Rectal smooth muscle tissue (tissue), 1 donor: ENCODE results near the gene KCNJ9.
"Not testable (repeated sequence)": the region's sequence is repeated elsewhere in the genome, so short reads cannot be mapped to it uniquely, and the experiment has no call there.

Experiments used
- H3K27ac ChIP-seq: one replicate; pipeline ENCODE4 v1.7.0; 2013; ENCODE audit warnings: low read depth, low read length, inconsistent platforms
- H3K27me3 ChIP-seq: one replicate; pipeline ENCODE4 v1.7.0; 2013; ENCODE audit warnings: low read length; ENCODE audit not compliant: control insufficient read depth, insufficient read depth
- H3K36me3 ChIP-seq: one replicate; pipeline ENCODE4 v1.7.0; 2013; ENCODE audit warnings: low read length; ENCODE audit not compliant: control insufficient read depth, insufficient read depth
- H3K4me1 ChIP-seq: one replicate; pipeline ENCODE4 v1.7.0; 2013; ENCODE audit warnings: low read length; ENCODE audit not compliant: control insufficient read depth, insufficient read depth
- H3K4me3 ChIP-seq: one replicate; pipeline ENCODE4 v1.7.0; 2013; ENCODE audit warnings: low read length
- H3K9ac ChIP-seq: one replicate; pipeline ENCODE4 v1.7.0; 2013; ENCODE audit warnings: low read length

Gene KCNJ9

DNA sequence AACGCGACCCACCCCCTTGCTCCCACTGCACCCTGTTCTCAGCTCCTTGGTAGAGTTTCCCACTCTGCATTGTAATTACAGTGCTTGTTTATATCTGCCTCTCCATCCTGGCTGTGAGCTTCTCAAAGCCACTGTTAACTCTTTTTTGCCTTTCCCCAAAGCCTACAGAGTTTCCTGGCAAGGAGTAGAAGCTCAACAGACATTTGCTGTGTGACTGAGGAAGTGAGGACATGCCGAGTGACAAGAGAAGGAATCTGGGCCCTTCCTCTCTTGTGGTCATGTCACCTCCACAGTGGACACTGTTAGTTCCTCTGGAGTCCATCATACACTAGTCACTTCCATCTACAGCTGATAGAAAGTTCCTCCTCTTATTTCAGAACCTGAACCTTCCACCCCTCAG is 23.1 kb downstream of the KCNJ9 start:
- no peaks in the 10 kb centered on the region for H3K36me3 ChIP-seq
- no peak overlapping the region for H3K4me3 ChIP-seq
- H3K4me1 ChIP-seq, result peaks cover 39% of the 10 kb centered on the region
- no peak overlapping the region for H3K9ac ChIP-seq
- peak overlapping the region; percentile 63 for H3K27ac ChIP-seq
- H3K27me3 ChIP-seq, result no peaks in the 10 kb centered on the region

GRCh38 chr1:160105155-160105554 is 23.8 kb downstream of the KCNJ9 start:
- Histone ChIP-seq H3K9ac (no peak overlapping the region), H3K36me3 (no peaks in the 10 kb centered on the region), H3K27me3 (no peaks in the 10 kb centered on the region), H3K4me1 (peaks cover 37% of the 10 kb centered on the region), H3K27ac (no peak overlapping the region), H3K4me3 (no peak overlapping the region)

DNA sequence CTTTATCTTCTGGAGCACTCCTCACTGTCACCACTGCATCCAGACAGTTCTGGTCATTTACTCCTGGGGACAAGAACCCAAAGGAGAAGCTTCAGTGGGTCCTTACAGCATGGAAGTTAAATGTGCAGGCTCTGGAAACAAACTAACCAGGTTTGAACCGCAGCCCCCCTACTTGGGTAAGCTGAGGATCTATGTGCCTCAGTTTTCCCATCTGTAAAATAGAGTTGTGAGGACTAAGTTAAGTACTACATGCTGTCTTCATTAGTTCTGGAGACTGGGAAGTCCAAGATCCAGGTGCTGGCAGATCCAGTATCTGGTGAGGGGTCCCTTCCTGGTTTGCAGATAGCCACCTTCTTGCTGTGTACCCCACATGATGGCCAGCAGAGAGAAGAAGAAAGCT is 26.2 kb downstream of the KCNJ9 start:
- Histone ChIP-seq H3K4me3 (no peak overlapping the region), H3K36me3 (no peaks in the 10 kb centered on the region), H3K4me1 (peaks cover 22% of the 10 kb centered on the region), H3K27ac (no peak overlapping the region), H3K9ac (no peak overlapping the region), H3K27me3 (no peaks in the 10 kb centered on the region)

DNA sequence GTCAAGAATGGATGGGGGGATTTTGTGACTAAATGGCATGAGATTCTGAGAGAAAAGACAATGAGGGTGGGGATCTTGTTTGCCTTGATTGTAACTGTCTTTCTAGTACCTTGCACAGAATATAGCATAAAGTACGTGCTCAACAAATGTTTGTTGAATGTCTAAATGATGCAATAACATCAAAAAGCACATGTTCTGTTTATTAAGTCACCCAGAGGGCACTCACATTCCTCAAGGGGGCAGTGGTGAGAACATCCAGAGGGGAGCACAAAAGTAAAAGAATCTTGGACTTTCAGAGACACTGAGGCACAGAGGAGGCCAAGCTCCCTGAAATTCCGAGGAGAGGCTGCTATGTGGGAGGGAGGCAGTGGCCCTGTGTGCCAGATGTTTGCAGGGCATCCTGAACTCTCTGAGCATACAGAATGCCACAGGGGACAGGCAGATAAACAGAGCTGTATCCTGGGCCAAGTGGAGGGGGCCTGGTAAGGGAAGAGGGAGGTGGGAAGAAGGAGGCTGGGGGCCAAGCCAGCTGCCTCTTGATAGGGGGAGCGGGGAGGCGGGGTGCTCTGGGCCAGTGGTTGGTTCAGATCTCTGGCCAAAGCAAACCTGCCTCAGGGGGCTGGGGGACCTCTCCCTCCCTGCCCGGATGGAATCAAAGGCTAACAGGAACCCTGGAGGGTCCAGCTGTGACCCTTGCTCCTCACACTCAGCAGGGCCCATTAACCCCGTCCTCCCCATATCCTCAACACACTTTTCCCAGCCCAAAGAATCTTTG is 27.7 kb downstream of the KCNJ9 start:
- no peak overlapping the region for H3K4me3 ChIP-seq
- no peaks in the 10 kb centered on the region for H3K27me3 ChIP-seq
- no peak overlapping the region for H3K27ac ChIP-seq
- H3K4me1 ChIP-seq, result peaks cover 7% of the 10 kb centered on the region
- H3K36me3 ChIP-seq, result no peaks in the 10 kb centered on the region
- H3K9ac ChIP-seq, result no peak overlapping the region

DNA sequence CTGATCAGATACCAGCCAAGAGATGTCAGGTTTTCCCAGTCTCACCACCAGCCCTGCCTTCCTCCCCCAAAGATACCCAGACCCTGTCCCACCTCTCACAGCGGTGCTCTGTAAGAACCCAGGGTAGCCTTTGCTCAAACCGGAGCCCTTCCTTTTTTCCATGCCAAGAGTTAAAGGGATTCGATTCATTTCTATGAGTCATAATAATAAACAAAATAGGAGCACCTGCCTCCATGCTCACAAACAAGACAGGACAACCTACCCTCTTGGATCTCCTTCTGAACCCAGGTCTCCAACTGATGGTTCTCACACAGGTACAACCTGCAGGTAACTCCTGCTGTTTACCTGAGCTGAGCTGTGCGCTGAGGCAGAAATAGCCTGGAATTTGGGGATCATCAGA is 28.3 kb downstream of the KCNJ9 start:
- Histone ChIP-seq H3K4me3 (no peak overlapping the region), H3K4me1 (peaks cover under 1% of the 10 kb centered on the region), H3K36me3 (no peaks in the 10 kb centered on the region), H3K27me3 (no peaks in the 10 kb centered on the region), H3K27ac (no peak overlapping the region), H3K9ac (no peak overlapping the region)

DNA sequence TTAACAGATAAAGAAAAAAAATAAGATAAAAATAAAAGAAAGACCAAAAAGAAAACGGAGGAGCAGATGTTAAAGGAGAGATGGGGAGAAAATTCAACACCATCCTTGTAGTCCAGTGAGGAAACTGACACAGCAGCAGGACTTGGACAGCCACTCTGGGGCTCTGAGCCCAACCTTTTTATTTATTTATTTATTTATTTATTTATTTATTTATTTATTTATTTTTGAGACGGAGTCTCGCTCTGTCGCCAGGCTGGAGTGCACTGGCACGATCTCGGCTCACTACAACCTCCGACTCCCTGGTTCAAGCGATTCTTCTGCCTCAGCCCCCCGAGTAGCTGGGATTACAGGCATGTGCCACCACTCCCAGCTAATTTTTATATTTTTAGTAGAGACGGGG is 30.1 kb downstream of the KCNJ9 start:
- H3K27me3 ChIP-seq, H3K9ac ChIP-seq, H3K4me1 ChIP-seq, H3K36me3 ChIP-seq, H3K4me3 ChIP-seq, H3K27ac ChIP-seq: not testable (repeated sequence)

- H3K36me3 ChIP-seq, result no peaks in the 10 kb centered on the region
- no peaks in the 10 kb centered on the region for H3K27me3 ChIP-seq
- H3K4me3 ChIP-seq, result no peak overlapping the region
- H3K27ac ChIP-seq, result no peak overlapping the region
- H3K9ac ChIP-seq, result no peak overlapping the region
- peaks cover 5% of the 10 kb centered on the region for H3K4me1 ChIP-seq
Measured at GRCh38 chr1:160112357-160112756, 31.0 kb downstream of the KCNJ9 start.

DNA sequence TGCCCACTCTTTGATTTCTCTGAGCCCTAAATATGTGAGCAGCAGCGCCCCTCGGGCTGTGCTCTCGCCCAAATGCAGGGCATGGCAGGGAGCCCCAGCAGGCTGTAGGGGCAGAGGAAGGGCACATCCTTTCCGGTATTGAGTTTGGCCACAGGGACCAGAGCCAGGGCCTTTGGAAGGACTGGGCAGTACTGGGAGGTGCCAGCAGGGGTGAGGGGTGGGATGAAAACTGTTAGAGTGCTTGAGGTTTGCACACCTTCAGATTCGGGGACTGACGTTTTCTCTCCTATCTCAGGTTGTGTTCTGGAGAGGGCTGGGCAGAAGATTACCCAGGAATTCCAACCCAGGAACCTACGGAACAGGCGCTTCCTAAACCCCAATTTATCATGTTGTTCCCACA is 32.1 kb downstream of the KCNJ9 start:
- Histone ChIP-seq H3K27ac (no peak overlapping the region), H3K27me3 (no peaks in the 10 kb centered on the region), H3K36me3 (no peaks in the 10 kb centered on the region), H3K4me1 (peaks cover 10% of the 10 kb centered on the region), H3K4me3 (no peak overlapping the region), H3K9ac (no peak overlapping the region)

DNA sequence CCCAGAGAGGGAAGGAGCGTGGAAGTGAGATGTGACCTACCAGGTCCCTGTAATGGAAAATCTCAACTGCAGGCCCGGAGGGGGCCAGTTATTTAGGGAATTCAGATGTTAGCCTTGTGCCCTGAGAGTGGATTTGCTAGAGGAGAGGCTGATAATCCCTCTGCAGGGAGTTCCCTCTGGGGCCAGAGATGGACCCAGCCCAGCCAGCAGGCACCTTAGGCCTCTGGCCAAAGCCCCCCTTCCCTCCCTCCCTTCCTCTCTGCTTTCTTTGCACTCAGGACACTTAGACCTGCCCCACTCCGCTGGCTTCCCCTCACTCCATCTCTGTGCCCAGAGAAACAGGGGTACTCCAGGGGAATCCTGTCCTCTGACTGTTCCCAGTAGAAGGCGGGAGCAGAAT is 32.7 kb downstream of the KCNJ9 start:
- no peak overlapping the region for H3K4me3 ChIP-seq
- H3K4me1 ChIP-seq, result peaks cover 16% of the 10 kb centered on the region
- no peaks in the 10 kb centered on the region for H3K36me3 ChIP-seq
- H3K27me3 ChIP-seq, result no peaks in the 10 kb centered on the region
- H3K9ac ChIP-seq, result no peak overlapping the region
- peak overlapping the region; percentile 38 for H3K27ac ChIP-seq

DNA sequence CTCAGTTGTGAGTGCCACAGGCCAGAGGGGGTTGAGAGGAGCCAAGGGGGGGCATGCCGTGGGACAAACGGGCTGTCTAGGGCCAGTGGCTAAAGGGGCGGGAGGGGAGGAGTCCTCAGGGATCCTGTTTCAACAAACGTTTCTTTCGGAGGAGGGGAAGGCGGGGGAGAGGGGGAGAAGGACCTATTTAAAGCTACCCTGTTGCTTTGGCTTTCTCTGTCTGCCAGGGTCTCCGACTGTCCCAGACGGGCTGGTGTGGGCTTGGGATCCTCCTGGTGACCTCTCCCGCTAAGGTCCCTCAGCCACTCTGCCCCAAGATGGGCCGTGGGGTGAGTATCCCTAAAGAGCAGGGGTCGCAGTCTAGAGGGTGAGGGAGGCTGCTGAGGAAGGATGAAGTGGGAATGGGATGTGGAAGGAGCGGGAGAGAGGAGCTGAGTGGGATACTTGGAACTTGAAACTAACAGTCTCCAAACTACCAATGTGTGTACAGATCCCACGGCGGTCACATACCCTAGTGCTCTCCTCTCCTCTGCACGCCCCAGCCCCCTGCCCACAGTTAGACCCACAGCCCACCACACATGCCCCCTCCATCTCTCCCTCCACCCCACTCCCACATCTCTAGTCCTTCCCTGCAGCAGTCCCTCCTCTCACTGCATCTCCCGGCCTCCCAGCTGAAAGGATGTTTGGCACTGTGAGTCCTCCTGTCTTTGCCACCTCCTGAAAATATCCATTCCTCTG is 34.4 kb downstream of the KCNJ9 start, which contains the start of gene ATP1A2:
Gene ATP1A2, plus strand, starts transcription at position 215 of the 738 bp plus-strand sequence. Its CDS starts 103 bp downstream, at position 318.
- H3K36me3 ChIP-seq, result no peaks in the 10 kb centered on the region
- H3K4me3 ChIP-seq, result peak within 1 kb of the TSS; percentile 55
- peaks cover 19% of the 10 kb centered on the region for H3K4me1 ChIP-seq
- peak within 1 kb of the TSS; percentile 95 for H3K27ac ChIP-seq
- no peaks in the 10 kb centered on the region for H3K27me3 ChIP-seq
- peak within 1 kb of the TSS; percentile 56 for H3K9ac ChIP-seq

GRCh38 chr1:160116283-160117147 is 35.2 kb downstream of the KCNJ9 start:
- Histone ChIP-seq H3K9ac (no peak overlapping the region), H3K36me3 (peaks cover 3% of the 10 kb centered on the region), H3K27ac (peak overlapping the region; percentile 95), H3K27me3 (no peaks in the 10 kb centered on the region), H3K4me3 (peak overlapping the region; percentile 55), H3K4me1 (peaks cover 19% of the 10 kb centered on the region)

- Histone ChIP-seq H3K4me3 (peak overlapping the region; percentile 55), H3K9ac (no peak overlapping the region), H3K27me3 (no peaks in the 10 kb centered on the region), H3K27ac (peak overlapping the region; percentile 95), H3K36me3 (peaks cover 3% of the 10 kb centered on the region), H3K4me1 (peaks cover 19% of the 10 kb centered on the region)
Measured at GRCh38 chr1:160117300-160117699, 36.0 kb downstream of the KCNJ9 start.
